H9 (cell line): ENCODE results near the gene ZNF750. TPM values are rescaled to one million over a fixed set of nuclear protein-coding genes. Genes with fewer than 3 reads are reported as not detected.
A peak's percentile ranks its signal among the peaks of the same experiment; 100 is the strongest.

Experiments used
- DNase-seq: peaks from one replicate; pipeline ENCODE4 v3.0.0-alpha.2; 2017
- H2AFZ ChIP-seq: one replicate; pipeline ENCODE4 v1.6.1; 2013; ENCODE audit warnings: mild to moderate bottlenecking, low read length, control low read depth, moderate library complexity
- H2AK5ac ChIP-seq: 2 replicates; pipeline ENCODE4 v1.6.1; 2013; ENCODE audit warnings: low read length, control low read depth, mixed read lengths; ENCODE audit not compliant: insufficient read length
- H2BK120ac ChIP-seq: one replicate; pipeline ENCODE4 v1.6.1; 2013; ENCODE audit warnings: low read depth, mild to moderate bottlenecking, low read length, control low read depth, inconsistent platforms; ENCODE audit not compliant: poor library complexity, severe bottlenecking
- H2BK12ac ChIP-seq: 2 replicates; pipeline ENCODE4 v1.6.1; 2013; ENCODE audit warnings: low read length, control low read depth, mixed read lengths, low read depth; ENCODE audit not compliant: insufficient read length
- H2BK15ac ChIP-seq: 2 replicates; pipeline ENCODE4 v1.6.1; 2013; ENCODE audit warnings: low read depth, low read length, control low read depth
- H2BK20ac ChIP-seq: one replicate; pipeline ENCODE4 v1.6.1; 2013; ENCODE audit warnings: low read depth, mild to moderate bottlenecking, low read length, control low read depth, inconsistent platforms; ENCODE audit not compliant: poor library complexity, severe bottlenecking
- H2BK5ac ChIP-seq: 2 replicates; pipeline ENCODE4 v1.6.1; 2013; ENCODE audit warnings: low read length, control low read depth, mixed read lengths; ENCODE audit not compliant: insufficient read length
- H3K14ac ChIP-seq: 2 replicates; pipeline ENCODE4 v1.6.1; 2013; ENCODE audit warnings: low read length, control low read depth; ENCODE audit not compliant: insufficient read depth
- H3K18ac ChIP-seq: 2 replicates; pipeline ENCODE4 v1.6.1; 2013; ENCODE audit warnings: low read depth, mild to moderate bottlenecking, mixed read lengths, low read length, control low read depth; ENCODE audit not compliant: insufficient read length
- H3K23ac ChIP-seq: 2 replicates; pipeline ENCODE4 v1.6.1; 2013; ENCODE audit warnings: low read length, control low read depth, mixed read lengths, low read depth; ENCODE audit not compliant: insufficient read length
- H3K23me2 ChIP-seq: 2 replicates; pipeline ENCODE4 v1.6.1; 2013; ENCODE audit warnings: low read depth, mild to moderate bottlenecking, mixed read lengths, low read length, control low read depth; ENCODE audit not compliant: insufficient read length, poor library complexity, severe bottlenecking
- H3K27ac ChIP-seq: 2 replicates; pipeline ENCODE4 v1.5.1; 2013; ENCODE audit warnings: low read length, control low read depth, mixed read lengths, low read depth; ENCODE audit not compliant: insufficient read length
- H3K27me3 ChIP-seq: 2 replicates; pipeline ENCODE4 v1.6.1; 2013; ENCODE audit warnings: low read length, control low read depth, inconsistent platforms; ENCODE audit not compliant: insufficient read depth
- H3K4ac ChIP-seq: 2 replicates; pipeline ENCODE4 v1.6.1; 2013; ENCODE audit warnings: low read depth, mild to moderate bottlenecking, control low read depth, inconsistent platforms, low read length, moderate library complexity
- H3K4me1 ChIP-seq: 2 replicates; pipeline ENCODE4 v1.6.1; 2013; ENCODE audit warnings: low read length, control low read depth, inconsistent platforms; ENCODE audit not compliant: insufficient read depth
- H3K4me2 ChIP-seq: 2 replicates; pipeline ENCODE4 v1.6.1; 2013; ENCODE audit warnings: low read length, control low read depth, mixed read lengths; ENCODE audit not compliant: insufficient read length, insufficient read depth
- H3K56ac ChIP-seq: 2 replicates; pipeline ENCODE4 v1.6.1; 2013; ENCODE audit warnings: low read depth, mild to moderate bottlenecking, mixed read lengths, low read length, control low read depth; ENCODE audit not compliant: insufficient read length
- H3K79me1 ChIP-seq: 2 replicates; pipeline ENCODE4 v1.6.1; 2013; ENCODE audit warnings: low read depth, mild to moderate bottlenecking, moderate library complexity, low read length, control low read depth, inconsistent platforms; ENCODE audit not compliant: insufficient read depth, poor library complexity, severe bottlenecking
- H3K79me2 ChIP-seq: 2 replicates; pipeline ENCODE4 v1.6.1; 2013; ENCODE audit warnings: low read length, control low read depth, inconsistent platforms; ENCODE audit not compliant: insufficient read depth
- H3K9ac ChIP-seq: 2 replicates; pipeline ENCODE4 v1.6.1; 2013; ENCODE audit warnings: low read length, control low read depth, mixed read lengths; ENCODE audit not compliant: insufficient read length; ENCODE audit errors: extremely low read depth
- H3K9me3 ChIP-seq: one replicate; pipeline ENCODE4 v1.6.1; 2013; ENCODE audit warnings: low read depth, low read length, inconsistent platforms; ENCODE audit not compliant: control insufficient read depth
- H3T11ph ChIP-seq: one replicate; pipeline ENCODE4 v1.6.1; 2013; ENCODE audit warnings: mild to moderate bottlenecking, low read length, control low read depth, inconsistent platforms
- H4K20me1 ChIP-seq: one replicate; pipeline ENCODE4 v1.6.1; 2013; ENCODE audit not compliant: control insufficient read depth, insufficient read length, insufficient read depth
- H4K5ac ChIP-seq: 2 replicates; pipeline ENCODE4 v1.6.1; 2013; ENCODE audit warnings: low read depth, mild to moderate bottlenecking, mixed read lengths, low read length, control low read depth; ENCODE audit not compliant: insufficient read length
- H4K8ac ChIP-seq: replicated peaks from 2 replicates; pipeline ENCODE4 v1.6.1; 2013; ENCODE audit warnings: low read length, control low read depth, mixed read lengths, low read depth; ENCODE audit not compliant: insufficient read length
- H4K91ac ChIP-seq: 2 replicates; pipeline ENCODE4 v1.6.1; 2013; ENCODE audit warnings: low read depth, mild to moderate bottlenecking, moderate library complexity, mixed read lengths, low read length, control low read depth; ENCODE audit not compliant: insufficient read length
- H3K27ac Mint-ChIP-seq, 3 experiments: 2 replicates in 2 of 3; 3 replicates in 1 of 3; pipeline ENCODE4 v1.8.0; 2020 to 2021; ENCODE audit warnings: mixed read lengths in 3 of 3, mild to moderate bottlenecking in 1 of 3, moderate library complexity in 1 of 3
- H3K27me3 Mint-ChIP-seq: 2 replicates; pipeline ENCODE4 v1.8.0; 2021; ENCODE audit warnings: low read depth, mild to moderate bottlenecking, moderate library complexity, mixed read lengths
- H3K36me3 Mint-ChIP-seq, 3 experiments: 2 replicates in 2 of 3; 3 replicates in 1 of 3; pipeline ENCODE4 v1.8.0; 2020 to 2021; ENCODE audit warnings: low read depth in 3 of 3, mixed read lengths in 3 of 3; ENCODE audit not compliant: insufficient read depth in 1 of 3
- H3K4me1 Mint-ChIP-seq, 2 experiments: 2 replicates each; pipeline ENCODE4 v1.8.0; 2020; ENCODE audit warnings: mixed read lengths in 2 of 2
- H3K4me3 Mint-ChIP-seq, 2 experiments: 2 replicates in 1 of 2; 3 replicates in 1 of 2; pipeline ENCODE4 v1.8.0; 2020 to 2021; ENCODE audit warnings: mild to moderate bottlenecking in 2 of 2, mixed read lengths in 2 of 2, moderate library complexity in 1 of 2
- H3K9me3 Mint-ChIP-seq, 2 experiments: 2 replicates in 1 of 2; 3 replicates in 1 of 2; pipeline ENCODE4 v1.8.0; 2020; ENCODE audit warnings: mild to moderate bottlenecking in 2 of 2, mixed read lengths in 2 of 2, moderate library complexity in 1 of 2
- WGBS: extraction: QIAGEN DNeasy Blood & Tissue Kit; methylation state at CpG from one replicate; pipeline ENCODE4 v1.1.7; 2013; ENCODE audit warnings: missing lambda C conversion rate, low lambda C conversion rate, mixed read lengths; ENCODE audit not compliant: insufficient read length; ENCODE audit errors: extremely low coverage; 5-methylcytosine and 5-hydroxymethylcytosine counted together
- total RNA-seq: library from RNA; stranded (reverse); gene quantifications from 2 replicates; pipeline ENCODE4 v1.2.1, GENCODE V29; 2021
- TF ChIP-seq, protein P1 (sequence below): fragments of 200-600 bp; sonication (generic); conservative IDR thresholded peaks from 3 replicates; pipeline ENCODE4 v1.8.0; 2021; ENCODE audit warnings: antibody characterized with exemption, mild to moderate bottlenecking

Gene ZNF750
- total RNA-seq, 1 experiment from 2014 or later = not detected

DNA sequence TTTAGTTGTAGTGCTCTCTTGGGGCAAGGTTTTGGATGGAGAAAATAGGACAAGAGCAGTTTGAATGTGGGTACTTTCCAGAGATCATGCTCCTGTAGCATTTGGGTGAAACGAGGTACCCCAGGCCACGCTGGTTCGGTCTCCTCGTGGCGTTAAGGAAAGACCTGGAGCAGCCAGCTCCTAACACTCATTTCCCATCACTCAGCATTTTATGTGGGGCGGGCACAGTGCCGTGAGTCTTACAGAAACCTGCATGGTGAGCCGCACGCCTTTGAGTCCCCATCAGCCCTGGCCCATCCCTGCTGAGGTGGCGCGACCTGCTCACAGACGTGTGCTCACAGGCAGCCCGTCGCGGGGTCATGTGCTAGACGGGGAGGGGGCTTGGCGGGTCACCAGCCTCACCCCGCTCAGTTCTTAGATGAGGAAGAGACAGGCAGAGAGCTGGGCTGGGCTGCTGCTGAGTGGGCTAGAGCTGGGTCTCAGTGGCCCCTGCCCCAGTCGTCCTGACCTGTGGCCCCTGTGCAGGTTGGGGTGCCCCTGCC is 50.7 kb downstream of the ZNF750 start:
- Mint-ChIP-seq H3K4me1 (peaks cover 0 to 4% of the 10 kb centered on the region in 2 experiments; a peak in 1 of 4 replicates), H3K27me3 (no peaks in the 10 kb centered on the region), H3K36me3 (peaks cover 21 to 37% (median 28%) of the 10 kb centered on the region in 3 experiments), H3K27ac (peak overlapping the region in 1 of 3 experiments; percentile 14; a peak in 2 of 7 replicates), H3K4me3 (no peak overlapping the region), H3K9me3 (no peaks in the 10 kb centered on the region; a peak in 1 of 5 replicates)
- H3K9me3 ChIP-seq = no peaks in the 10 kb centered on the region
- H3K18ac ChIP-seq = no peak overlapping the region
- no peak overlapping the region for H2AK5ac ChIP-seq
- no peak overlapping the region for H3K23ac ChIP-seq
- no peak overlapping the region for H3K9ac ChIP-seq
- no peak overlapping the region for H3K56ac ChIP-seq
- no CpG with 5 or more reads among the region's 19 CpGs for WGBS
- no peak for DNase-seq
- no peak overlapping the region for H2BK20ac ChIP-seq
- no peaks in the 10 kb centered on the region for H3K23me2 ChIP-seq
- no peaks in the 10 kb centered on the region for H3K4me1 ChIP-seq
- H2BK5ac ChIP-seq = no peak overlapping the region
- H3K27ac ChIP-seq = no peak overlapping the region
- TF ChIP-seq, protein P1, sequence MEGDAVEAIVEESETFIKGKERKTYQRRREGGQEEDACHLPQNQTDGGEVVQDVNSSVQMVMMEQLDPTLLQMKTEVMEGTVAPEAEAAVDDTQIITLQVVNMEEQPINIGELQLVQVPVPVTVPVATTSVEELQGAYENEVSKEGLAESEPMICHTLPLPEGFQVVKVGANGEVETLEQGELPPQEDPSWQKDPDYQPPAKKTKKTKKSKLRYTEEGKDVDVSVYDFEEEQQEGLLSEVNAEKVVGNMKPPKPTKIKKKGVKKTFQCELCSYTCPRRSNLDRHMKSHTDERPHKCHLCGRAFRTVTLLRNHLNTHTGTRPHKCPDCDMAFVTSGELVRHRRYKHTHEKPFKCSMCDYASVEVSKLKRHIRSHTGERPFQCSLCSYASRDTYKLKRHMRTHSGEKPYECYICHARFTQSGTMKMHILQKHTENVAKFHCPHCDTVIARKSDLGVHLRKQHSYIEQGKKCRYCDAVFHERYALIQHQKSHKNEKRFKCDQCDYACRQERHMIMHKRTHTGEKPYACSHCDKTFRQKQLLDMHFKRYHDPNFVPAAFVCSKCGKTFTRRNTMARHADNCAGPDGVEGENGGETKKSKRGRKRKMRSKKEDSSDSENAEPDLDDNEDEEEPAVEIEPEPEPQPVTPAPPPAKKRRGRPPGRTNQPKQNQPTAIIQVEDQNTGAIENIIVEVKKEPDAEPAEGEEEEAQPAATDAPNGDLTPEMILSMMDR = no peak
- no peaks in the 10 kb centered on the region; the same call in 1 of the 2 replicates for H3K79me2 ChIP-seq
- no peak overlapping the region for H4K91ac ChIP-seq
- H2BK15ac ChIP-seq = no peak overlapping the region
- no peaks in the 10 kb centered on the region for H3K27me3 ChIP-seq
- H2BK12ac ChIP-seq = no peak overlapping the region
- H3K14ac ChIP-seq = no peak overlapping the region
- no peak overlapping the region for H3K4ac ChIP-seq
- no peak overlapping the region for H4K5ac ChIP-seq
- no peak overlapping the region for H3K4me2 ChIP-seq
- no peaks in the 10 kb centered on the region for H4K20me1 ChIP-seq
- H4K8ac ChIP-seq = no peak overlapping the region
- H2AFZ ChIP-seq = no peak overlapping the region
- no peaks in the 10 kb centered on the region for H3K79me1 ChIP-seq
- no peak overlapping the region for H3T11ph ChIP-seq
- no peak overlapping the region for H2BK120ac ChIP-seq
